K562 treated with DMSO at 1 percent for 4 hours (cell line): Measurements from ENCODE around the gene MB. TPM values are rescaled to one million over a fixed set of nuclear protein-coding genes. Genes with fewer than 3 reads are reported as not detected.

Experiments used
- total RNA-seq: library from RNA; unstranded; fragments of 300-600 nt; gene quantifications from 2 replicates; pipeline ENCODE4 v1.2.3, GENCODE V29; 2022; ENCODE audit not compliant: insufficient read depth

Gene MB
- total RNA-seq, result not detected in 2 replicates

DNA sequence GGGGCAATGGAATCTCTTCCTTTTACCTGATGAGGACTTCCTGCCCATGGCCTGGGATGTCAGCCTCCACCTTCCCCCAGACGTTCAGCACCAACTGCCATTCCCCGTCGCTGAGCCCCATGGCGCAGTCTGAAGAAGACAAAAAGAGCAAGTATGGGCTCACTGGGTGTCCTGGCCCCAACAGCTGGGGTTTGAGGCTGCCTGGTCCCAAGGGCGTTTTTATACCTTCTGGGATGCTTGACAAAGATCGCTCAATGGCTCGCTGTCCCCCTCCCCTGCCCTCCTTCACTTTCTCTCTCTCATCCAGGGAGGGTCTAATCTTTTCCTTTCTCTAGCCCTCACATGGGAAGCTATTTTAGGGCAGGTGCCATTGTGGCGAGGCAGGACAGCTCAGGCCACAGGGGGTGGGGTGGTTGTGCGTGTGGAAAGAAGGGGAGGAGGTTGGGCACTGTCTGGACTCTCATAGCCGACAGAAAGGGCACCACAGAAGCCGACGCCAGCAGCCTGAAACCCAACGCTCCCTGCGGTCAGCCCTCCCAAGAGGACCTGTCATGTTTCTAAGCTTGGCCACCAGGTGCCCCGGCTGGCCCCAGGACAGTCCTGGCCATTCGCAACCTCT lies at the start of gene MB:
Gene MB (minus strand): TSS at position 193 of the 619 bp plus-strand sequence. CDS start 72 bp downstream, at position 121.

DNA sequence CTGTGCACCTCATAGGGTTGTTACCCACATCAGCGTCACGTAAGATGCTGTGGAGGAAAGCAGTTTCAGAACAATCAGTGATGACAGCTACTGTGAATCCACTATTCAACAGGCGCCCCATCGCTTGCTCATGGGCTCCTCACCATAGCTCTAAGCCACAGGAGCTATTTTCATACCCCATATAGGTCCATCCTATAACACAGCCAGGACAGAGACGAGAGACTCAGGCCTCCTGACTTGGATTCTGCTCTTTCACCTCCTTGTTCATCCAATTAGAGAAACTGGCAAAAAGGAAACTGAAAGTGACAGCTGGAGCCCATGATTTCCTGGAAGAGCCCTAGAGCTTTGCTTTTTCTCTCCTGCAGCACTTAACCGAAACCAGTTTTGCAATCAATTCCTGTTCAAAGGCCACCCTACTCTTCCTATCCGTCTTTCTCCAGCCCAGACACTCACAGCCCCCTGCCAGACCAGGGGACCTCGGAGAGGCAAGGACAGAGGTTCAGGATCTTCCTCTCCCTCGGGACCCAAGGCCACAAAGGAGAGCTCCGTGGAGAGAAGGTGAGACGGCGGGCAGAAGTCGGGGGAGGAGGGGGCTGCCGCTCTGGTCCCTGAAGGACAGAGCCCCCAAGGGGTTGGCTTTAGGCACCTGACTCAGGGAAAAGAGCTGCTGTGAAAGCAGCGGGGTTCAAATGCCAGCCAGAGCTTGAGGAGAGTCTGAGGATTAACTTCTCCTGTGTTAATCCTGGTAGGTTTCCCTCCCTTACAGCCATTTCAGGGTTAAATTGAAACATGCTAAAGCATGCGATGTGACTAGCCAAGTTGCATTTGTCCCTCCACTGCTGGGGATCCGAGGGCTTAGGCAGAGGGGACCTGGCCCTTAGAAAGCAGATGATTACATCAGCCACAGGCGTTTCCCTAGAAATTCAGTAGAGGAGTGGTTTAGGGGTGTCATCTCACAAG lies 31.2 kb upstream of the MB start, which contains the start of gene APOL6:
Gene APOL6 (plus strand): TSS at position 381 of the 960 bp plus-strand sequence. CDS start 7,980 bp downstream, outside the sequence.

Other genes starting within 250 kb of the MB start
- not detected in 2 replicates for gene HMOX1, start 236.2 kb downstream of the MB start, total RNA-seq
- 129 and 136 TPM in 2 replicates for gene MCM5, start 217.2 kb downstream of the MB start, total RNA-seq
- gene RASD2, start 76.5 kb downstream of the MB start, total RNA-seq, result 0.17 TPM in 1 of 2 replicates, not detected in the other
- 5.9 and 7.2 TPM in 2 replicates for gene APOL6, start 31.1 kb upstream of the MB start, total RNA-seq
- gene APOL5, start 100.5 kb upstream of the MB start, total RNA-seq, result not detected in 2 replicates